DND-41 (cell line): Measurements from ENCODE around the gene PDZRN4.

ENCODE experiments used
- EZH2 ChIP-seq: IDR thresholded peaks from 3 replicates; pipeline ENCODE4 v1.6.1; 2012; ENCODE audit warnings: borderline replicate concordance, low read depth, mild to moderate bottlenecking, moderate library complexity, low read length, inconsistent platforms; ENCODE audit not compliant: severe bottlenecking
- TF ChIP-seq, protein P1 (sequence below): IDR thresholded peaks from 2 replicates; pipeline ENCODE4 v1.5.1; 2012; ENCODE audit warnings: borderline replicate concordance, low read length, moderate library complexity, mild to moderate bottlenecking; ENCODE audit not compliant: poor library complexity, severe bottlenecking; ENCODE audit errors: extremely low read depth

DNA sequence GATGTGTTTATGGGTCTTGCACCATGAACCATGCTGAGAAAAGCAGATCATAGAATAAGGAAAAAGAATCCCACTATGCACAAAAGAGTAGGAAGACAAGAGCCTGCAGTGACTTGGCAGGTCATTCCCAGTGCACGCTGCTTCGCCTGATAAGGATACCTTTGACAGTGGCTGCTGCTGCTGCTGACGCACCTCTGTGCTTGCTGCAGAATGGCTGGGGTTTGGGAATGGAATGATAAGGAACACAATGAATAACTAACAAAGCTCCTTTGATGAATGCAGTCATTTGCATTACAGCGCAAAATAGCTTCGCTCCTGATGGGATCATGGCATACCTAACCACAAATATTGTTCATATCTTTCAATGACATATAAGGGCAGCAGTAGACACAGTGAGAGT lies 278.7 kb downstream of the PDZRN4 start:
- no peak for TF ChIP-seq EZH2
- TF ChIP-seq, protein P1, sequence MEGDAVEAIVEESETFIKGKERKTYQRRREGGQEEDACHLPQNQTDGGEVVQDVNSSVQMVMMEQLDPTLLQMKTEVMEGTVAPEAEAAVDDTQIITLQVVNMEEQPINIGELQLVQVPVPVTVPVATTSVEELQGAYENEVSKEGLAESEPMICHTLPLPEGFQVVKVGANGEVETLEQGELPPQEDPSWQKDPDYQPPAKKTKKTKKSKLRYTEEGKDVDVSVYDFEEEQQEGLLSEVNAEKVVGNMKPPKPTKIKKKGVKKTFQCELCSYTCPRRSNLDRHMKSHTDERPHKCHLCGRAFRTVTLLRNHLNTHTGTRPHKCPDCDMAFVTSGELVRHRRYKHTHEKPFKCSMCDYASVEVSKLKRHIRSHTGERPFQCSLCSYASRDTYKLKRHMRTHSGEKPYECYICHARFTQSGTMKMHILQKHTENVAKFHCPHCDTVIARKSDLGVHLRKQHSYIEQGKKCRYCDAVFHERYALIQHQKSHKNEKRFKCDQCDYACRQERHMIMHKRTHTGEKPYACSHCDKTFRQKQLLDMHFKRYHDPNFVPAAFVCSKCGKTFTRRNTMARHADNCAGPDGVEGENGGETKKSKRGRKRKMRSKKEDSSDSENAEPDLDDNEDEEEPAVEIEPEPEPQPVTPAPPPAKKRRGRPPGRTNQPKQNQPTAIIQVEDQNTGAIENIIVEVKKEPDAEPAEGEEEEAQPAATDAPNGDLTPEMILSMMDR = no peak
